Measurements from ENCODE around the gene CLASP2.
A peak's percentile ranks its signal among the peaks of the same experiment; 100 is the strongest.
"Not testable (repeated sequence)": the region's sequence is repeated elsewhere in the genome, so short reads cannot be mapped to it uniquely, and the experiment has no call there.

CLASP2 gene

DNA sequence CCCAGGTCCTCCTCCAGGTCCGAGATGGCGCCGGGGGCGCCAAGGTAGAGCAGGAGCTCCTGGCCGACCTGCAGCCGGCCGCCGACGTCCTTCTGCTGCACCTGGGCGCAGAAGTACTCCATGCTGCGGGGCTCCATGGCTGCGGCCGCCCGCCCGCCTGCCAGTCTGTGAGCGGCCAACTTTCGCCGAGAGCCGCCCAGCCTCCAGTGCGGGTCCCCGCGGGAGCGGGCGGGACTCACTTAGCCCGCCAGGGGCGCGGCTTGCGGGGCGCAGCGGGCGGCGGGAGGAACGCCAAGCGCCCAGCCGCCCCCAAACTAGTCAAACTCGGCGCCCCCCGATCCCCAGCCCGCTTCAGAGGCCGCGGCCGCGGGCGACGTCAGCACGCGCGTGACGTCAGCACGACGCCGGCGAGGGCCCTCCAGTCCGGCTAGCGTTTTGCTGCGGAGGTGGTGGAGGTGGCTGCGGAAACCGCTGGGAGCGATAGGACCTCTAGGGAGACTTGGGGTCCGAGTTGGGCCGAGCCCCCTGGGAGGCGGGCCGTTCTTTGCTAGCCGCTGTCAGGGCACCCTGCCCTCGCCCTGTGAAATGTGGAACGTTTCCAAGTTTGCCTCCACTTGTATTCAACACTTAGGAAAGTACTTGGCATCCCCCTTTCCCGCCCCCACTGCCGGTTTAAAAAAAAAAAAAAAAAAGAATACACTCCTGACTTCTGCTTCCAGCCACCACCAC lies at the start of gene CLASP2:
Gene CLASP2 (minus strand): TSS at position 389 of the 729 bp plus-strand sequence. CDS start 252 bp downstream, at position 137.
- peak; percentile 52 for DNase-seq

DNA sequence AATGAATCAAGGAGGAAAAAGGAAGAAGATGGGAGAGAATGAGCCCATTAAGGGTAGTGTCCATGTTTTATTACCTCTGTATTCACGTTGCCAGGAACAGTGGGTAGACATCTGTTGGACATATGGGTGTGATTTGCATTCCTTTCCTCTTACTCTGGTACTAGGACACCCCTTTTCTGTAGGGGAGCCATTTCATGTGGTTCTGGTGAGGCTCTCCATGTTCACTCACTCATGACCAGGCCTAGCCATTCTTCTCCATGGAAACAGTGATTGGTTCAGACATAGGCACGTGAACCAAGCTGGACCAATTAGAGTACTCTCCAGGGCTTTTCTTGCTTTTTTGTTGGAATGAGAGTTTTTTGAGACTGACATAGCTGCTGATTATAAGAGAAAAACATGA lies 40.8 kb upstream of the CLASP2 start:
- no peak for DNase-seq

DNA sequence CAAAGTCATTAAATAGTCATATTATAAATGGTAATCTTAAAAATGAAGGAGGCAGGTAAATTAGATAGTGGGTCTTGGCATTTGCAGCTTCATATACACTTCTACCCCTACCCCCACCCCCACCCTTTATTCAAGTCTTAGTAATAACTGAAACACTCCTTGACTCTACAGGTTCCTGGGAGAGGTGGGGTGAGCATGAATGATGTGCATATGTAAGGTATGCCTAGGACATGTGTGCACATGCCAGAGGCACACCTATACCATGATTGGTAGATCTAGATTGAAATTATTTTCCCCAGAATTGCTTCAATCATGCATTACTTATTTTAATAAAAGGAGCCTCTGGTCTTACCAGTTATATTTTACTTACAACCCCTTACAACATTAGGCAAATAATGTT lies 40.2 kb upstream of the CLASP2 start:
- no peak for DNase-seq

DNA sequence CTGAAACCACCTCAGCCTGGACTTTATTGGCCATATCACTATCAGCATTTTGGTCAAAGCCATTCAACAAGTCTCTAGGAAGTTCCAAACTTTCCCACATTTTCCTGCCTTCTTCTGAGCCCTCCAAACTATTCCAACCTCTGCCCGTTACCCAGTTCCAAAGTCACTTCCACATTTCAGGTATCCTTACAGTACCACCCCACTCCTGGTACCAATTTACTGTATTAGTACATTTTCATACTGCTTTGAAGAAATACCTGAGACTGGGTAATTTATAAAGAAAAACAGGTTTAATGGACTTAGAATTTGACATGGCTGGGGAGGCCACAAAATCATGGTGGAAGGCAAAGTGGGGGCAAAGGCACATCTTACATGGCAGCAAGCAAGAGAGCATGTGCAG lies 36.3 kb upstream of the CLASP2 start:
- not testable (repeated sequence) for DNase-seq

DNA sequence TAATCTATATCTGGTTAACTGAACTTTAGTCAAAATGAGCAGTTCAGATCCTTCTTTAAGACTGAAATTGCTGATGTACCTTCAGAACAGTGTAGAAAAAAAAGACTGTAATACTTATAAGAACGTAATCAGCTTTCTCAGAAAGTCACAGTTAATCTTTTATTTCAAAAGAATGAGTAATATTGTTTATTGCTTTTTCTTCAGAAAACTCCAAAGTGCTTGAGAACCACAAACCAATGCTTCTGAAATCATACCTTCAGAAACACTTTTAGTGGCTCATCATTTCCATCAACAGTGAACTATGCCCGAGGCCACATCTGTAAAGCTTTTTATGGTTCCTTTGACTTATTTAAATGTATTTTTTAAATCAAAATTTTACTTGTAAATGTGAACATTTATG lies 33.3 kb upstream of the CLASP2 start:
- DNase-seq = no peak

DNA sequence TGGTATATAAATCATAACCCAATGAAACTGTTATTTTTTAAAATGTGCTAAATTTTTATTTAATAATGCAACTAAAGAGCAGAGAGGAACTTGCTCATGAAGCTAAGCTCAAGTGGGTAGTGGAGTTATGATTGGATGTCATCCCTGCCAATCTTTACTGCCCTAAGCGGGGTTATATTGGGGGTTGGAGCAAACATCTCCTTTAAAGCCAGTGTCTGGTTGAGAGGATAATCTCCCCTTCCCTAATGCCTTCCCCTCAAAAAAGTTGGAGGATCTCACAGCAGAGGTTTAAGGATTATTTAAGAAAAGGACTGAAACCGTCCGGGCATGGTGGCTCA lies 32.1 kb upstream of the CLASP2 start:
- no peak for DNase-seq

DNA sequence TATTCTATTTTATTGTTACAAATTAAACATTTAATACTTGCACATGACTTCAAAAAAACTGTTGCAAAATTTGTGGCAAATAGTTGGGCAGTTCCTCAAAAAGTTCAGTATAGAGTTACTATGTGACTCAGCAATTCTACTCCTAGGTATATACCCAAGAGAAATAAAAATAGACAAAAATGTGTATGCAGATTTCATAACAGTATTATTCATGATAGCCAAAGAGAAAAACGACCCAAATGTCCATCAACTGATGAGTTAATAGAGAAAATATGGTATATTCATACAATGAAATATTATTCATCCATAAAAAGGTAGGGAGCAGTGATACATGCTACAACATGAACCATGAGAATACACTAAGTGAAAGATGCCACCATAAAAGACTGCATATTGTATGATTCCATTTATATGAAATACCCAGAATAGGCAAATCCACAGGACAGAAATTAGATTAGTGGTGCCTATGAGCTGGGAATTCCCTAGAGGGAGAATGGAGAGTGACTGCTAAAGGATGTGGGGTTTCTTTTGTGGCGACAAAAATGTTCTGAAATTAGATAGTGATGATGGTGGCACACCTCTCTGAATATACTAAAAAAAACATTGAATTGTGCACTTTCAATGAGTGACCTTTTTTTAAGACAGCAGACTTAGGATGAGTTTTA lies 31.6 kb upstream of the CLASP2 start:
- DNase-seq = no peak

DNA sequence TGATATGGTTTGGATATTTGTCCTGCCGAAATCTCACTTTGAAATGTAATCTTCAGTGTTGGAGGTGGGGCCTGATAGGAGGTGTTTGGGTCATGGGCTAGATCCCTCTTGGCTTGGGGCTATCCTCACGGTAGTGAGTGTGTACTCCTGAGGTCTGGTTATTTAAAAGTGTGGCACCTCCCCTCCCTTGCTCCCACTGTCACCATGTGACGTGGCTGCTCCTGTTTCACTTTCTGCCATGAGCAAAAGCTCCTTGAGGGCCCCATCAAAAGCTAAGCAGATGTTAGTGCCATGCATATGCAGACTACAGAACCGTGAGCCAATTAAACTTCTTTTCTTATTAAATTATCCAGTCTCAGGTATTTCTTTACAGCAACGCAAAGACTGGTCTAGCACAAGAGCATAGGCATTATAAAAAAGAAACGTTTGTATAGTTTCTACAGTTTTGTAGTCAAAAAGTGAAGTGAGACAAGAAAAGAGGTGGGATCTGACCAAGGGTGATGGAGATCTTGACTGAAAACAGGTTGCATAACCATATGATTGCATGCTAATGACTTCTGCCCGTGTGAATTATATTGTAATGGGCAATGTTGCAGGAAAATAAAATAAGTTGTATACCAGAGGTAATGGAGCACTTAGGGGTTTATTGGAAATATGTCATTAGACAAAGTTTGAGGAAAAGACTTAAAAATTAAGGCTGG lies 28.5 kb upstream of the CLASP2 start:
- no peak for DNase-seq

DNA sequence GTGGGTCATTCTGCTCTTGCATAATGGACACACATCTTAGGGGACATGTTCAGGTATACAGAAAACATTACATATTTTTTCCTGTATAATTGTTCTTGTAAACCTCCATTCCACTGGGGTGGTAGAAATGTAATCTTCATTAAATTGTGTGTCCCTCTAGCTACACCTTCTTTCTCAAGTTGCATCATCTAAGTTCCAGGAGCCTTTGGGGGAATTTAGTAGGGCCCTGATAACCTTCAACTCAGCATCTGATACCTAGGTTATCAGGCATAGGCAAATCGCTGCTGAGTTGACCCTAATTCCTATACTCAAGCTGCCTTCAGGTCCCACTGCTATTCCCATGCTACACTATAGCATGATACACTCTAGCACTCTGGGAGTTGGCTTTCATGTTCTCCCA lies 19.1 kb upstream of the CLASP2 start:
- DNase-seq = no peak

DNA sequence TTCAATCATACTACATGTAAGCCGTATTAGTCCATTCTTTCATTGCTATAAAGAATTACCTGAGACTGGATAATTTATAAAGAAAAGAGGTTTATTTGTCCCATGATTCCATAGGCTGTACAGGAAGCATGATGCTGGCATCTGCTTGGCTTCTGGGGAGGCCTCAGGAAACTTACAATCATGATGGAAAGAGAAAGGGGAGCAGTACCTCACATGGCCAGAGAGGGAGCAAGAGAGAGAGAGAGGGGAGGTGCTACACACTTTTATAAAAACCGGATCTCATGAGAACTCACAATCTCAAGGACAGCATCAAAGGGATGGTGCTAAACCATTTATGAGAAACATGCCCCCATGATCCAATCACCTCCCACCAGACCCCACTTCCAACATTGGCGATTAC lies 14.3 kb upstream of the CLASP2 start:
- no peak for DNase-seq

DNA sequence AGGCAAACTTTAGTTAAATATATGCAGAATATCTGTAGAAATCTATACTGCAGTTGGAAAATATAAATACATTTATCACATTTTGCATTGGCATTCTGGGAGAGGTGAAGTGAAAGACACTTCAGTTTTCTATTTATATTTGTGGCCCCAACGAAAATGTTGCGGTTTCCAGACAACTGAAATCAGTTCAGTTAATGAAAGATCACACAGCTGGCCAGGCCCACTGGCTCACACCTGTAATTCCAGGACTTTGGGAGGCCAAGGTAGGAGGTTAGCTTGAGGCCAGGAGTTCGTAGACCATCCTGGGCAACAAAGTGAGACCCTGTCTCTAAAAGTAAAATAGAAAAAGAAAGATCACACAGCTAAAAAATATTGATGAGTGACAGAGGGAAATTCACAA lies 11.9 kb upstream of the CLASP2 start:
- no peak for DNase-seq

DNA sequence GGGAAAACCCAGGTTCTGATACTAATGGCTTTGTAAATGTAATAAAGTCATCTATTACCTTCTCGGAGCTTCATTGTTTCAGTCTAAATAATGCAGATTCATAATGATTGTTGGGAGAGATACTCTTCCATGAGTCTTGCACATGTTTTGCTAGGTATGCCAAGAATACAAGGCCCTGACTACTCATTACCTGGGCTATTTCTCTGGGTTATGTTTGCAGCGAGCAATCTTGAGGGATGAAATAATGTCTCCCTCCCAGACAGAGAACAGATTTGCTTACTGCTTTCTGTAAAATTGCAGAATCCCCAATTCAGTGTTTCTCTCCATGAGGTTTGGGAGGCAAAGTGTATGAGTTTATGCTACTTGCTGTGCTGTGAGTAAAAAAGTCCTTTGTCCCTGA lies 6.2 kb upstream of the CLASP2 start:
- no peak for DNase-seq

DNA sequence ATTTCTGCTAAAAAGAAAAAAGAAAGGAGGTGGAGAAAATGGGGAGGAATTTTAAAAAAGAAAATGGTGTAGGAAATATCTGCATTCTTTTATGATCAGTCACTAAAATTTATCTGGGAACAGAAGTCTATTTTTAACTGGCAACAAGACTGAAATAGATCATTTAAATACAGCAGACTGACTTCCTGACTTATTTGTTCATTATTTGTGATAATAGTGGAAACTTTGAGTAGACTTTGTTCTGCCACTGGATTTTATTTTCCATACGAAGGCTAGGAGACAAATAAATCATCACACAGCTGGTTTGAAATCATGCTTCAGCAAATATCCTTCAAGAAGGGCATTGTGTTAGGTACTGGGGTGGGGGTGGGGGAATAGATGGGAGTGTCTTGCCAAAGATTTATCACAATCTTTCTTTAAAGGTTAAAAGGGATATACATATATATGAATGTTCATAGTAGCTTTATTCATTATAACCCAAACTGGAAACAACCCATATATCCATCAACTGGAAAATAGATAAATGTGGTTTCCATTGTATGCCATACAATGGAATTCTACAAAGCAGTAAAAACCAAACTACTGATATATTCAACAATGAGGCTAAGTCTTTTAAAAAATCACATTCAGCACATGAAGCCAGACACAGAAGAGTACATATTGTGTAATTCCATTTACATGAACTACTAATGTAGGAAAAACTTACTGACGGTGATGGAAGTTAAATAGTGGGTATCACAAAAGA lies 4.7 kb upstream of the CLASP2 start:
- no peak for DNase-seq

DNA sequence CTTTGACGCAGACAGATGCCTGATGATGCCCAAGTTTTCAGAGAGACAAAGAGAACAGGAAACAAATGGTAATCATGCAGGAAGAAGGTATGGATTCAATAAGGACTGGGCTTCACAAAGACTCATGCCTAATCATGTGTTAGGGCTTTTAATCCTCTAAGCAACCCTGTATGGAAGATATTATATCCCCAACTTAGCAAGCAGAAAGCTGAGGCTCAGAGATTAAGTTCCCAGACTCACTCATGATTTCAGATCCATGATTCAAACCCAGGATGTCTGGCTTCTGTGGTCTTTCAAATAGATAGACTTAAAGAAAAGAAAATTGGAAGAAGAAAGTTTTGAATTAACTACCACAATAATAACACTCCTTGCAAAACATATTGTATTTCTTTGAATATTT lies 4.1 kb upstream of the CLASP2 start:
- DNase-seq = no peak

DNA sequence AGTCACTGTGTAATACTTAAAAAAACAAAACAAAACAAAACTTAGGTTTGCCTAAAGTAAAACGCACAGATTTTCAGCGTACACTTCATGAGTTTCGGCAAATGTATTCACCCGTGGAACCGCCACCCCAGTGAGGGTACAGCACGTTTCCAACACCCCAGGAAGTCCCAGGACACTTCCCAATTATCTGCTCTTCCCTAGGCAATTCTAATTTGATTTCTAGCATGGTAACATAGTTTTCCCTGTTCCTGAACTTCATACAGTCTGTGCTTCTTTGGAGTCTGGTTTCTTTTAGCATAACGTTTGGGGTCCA lies 497 bp upstream of the CLASP2 start:
- no peak for DNase-seq

DNA sequence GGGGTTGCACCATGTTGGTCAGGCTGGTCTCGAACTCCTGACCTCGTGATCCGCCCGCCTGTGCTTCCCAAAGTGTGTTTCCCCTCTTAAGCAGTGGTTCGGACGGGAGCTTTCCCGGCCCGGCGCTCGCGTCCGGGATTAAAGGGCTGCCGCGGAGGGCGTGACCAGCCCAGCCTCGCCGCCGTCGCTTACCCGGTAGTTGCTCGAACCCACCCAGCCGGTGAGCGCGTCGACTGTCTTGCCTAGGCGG lies 513 bp downstream of the CLASP2 start:
- DNase-seq = no peak

DNA sequence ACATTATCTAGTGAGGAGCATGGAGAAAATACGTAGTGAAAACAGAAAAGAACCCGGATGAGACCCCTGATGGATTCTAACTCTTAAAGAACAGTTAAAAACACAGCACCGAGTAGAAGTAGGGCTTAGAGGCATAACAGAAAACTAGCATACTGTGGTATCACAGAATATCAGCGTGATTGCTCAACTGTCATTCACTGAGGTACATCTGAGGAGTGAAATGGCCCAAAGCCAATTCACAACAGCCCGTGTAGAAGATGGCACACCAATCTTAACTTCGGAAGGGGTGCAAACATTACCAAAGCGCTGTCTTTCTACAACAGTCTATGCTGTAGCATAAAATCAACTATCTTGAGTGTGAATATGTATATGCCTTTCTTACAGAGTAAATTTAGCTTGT lies 1.8 kb downstream of the CLASP2 start:
- no peak for DNase-seq

DNA sequence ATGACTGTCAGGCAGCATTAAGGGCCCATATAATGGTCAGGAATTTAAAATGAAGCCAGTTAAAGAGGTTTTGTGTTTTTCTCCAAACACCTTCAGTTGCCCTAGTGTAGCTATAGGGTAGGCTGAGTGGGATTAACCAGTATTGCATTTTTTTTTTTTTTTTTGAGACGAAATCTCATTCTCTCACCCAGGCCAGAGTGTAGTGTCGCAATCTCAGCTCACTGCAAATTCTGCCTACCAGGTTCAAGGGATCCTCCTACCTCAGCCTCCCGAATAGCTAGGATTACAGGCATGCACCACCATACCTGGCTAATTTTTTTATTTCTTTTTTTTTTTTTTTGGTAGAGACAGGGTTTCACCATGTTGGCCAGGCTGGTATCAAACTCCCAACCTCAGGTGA lies 7.0 kb downstream of the CLASP2 start:
- DNase-seq = no peak

DNA sequence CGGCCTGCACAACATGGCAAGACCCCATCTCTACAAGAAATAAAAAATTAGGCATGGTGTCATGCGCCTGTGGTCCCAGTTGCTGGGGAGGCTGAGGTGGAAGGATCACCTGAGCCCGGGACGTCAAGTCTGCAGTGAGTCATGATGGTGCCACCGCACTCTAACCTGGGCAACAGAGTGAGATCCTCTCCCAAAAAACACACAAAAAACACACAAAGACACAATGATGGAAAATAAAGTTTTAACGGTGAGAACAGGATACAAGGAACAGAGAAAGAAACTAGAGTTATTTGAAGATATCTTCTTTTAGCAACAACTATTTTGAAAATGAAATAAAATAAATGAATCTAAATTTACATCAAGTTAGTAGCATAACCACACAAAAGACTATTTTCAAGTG lies 12.0 kb downstream of the CLASP2 start:
- no peak for DNase-seq

DNA sequence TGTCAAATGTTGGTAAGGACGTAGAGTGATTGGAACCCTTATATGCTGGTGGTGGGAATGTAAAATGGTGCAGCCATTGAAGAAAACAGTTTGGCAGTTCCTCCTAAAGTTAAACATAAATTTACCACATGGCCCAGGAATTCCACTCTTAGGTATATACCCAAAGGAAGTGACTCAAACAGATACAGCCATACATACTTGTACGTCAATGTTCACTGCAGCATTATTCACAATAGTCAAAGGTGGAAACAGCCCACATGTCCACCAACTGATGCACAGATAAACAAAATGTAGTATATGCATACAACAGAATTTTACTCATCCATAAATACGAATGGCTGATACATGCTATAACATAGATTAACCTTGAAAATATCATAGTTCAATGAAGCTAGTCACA lies 13.2 kb downstream of the CLASP2 start:
- DNase-seq = no peak

DNA sequence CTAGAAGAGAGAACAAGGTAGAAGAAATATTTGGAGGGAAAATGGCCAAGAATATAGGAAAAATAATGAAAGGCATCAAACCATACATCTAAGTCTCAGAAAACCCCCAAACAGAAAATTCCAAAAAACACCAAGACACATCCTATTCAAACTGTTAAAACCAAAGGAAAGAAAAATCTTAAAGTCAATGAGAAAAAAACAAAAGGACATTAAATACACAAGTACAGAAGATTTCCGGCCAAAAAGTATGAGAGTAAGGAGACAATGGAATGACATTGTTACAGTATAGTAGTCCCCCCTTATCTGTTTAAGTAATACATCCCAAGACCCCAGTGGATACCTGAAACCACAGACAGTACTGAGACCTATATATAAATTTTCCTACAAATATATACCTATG lies 18.8 kb downstream of the CLASP2 start:
- DNase-seq = no peak

DNA sequence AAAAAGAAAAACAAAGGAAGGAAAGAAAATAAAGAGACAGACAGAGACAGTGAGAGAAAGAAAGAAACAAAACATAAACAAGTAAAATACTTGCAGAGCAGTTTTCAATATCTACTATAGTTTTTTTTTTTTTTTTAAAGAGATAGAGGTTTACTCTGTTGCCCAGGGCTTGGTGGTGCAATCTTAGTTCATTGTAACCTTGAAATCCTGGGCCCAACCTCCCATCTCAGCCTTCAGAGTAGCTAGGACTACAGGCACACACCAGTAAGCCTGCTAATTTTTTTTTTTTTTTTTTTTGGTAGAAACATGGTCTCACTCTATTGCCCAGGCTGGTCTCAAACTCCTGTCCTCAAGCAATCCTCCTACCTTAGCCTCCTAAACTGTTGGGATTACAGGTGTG lies 23.1 kb downstream of the CLASP2 start:
- DNase-seq = no peak

DNA sequence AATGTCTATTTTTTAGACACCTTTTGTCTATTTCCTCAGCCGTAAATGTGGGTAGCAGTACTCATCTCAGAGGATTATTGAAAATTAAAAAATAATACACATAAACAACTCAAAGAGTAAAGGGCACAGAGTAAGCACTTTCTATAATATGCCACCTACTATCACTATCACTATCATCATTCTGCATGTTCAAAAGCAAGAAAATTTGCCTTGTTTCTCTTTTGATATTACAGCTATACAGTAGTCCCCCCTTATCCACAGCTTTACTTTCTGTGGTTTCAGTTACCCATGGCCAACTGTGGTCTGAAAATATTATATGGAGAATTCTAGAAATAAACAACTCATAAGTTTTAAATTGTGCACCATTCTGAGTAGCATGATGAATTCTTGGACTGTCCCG lies 27.7 kb downstream of the CLASP2 start:
- no peak for DNase-seq

DNA sequence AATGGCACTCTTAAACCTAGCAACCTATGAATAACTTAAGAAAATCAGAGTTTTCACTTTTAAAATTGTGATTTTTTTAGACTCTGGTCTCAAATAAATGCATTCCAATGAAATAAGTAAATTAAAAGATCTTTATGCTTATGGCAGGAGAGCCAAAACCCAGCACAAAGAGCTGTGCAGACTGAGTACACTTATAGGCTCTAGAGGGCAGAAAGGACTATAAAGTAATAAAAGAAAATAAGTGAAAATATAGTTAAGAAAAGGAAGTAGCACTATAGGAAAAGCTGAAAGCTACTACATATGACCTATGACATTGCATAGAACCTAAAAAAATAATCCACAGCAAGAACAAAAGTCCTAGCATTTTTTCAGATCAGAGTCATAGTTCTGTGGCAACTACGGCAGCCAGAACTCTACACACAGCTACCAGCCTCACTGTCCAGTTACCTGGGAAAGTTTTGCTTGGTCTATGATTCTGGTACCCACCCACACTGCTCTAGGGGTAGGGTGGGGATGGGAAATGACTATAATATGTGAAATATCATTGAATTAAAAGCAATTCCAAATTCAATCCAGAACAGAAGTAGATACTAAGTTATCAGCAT lies 30.5 kb downstream of the CLASP2 start:
- DNase-seq = no peak
